C1 segment of cervical spinal cord (tissue), 14 donors: ENCODE data around the gene RAB40C.

ENCODE experiments used
- DNase-seq, 14 donors: peaks; one replicate each; lab custom pipeline; 2025; lab: John Stamatoyannopoulos, UW

Gene RAB40C

GRCh38 chr16:644556-644955 lies 54.7 kb downstream of the RAB40C start:
- no peak for DNase-seq

DNA sequence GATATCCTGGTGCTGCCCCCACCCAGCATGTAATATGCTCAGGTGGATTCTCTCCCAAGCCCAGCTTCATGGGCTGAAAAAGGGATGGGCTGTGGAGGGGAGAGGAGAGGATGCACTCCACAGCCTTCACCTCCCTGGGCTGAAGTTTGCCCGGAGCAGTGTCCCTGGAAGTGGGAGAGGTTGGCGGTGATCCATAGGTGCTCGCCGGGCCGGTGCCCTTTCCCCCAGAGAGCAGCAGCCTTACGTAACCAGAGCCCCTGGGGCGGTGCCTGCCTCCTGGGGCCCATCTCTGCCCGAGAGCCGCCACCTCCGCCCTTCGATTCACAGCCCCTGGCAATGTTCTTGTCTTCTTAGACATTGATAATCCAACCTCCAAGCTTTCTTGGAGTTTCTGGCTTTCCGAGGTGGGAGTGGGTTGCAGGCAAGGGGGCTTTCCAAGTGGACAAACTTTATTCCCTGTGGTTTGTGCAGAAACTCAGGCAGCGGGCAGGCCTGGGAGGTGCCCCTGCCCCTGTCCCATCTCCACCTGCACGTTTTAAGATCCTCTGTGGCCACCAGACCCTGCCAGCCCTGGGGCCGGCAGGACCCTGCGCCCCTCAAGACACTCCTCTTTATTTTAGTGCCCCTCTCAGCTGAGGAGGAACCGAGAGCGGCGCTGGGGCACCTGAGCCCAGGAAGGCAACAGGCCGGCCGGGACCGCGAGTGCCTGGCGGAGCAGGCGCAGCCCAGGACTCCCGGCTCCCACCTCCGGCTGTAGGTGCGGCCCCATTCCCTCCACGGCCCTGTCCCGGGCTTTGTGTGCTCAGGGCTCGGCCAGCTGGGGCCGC lies 56.2 kb downstream of the RAB40C start:
- DNase-seq = no peak

DNA sequence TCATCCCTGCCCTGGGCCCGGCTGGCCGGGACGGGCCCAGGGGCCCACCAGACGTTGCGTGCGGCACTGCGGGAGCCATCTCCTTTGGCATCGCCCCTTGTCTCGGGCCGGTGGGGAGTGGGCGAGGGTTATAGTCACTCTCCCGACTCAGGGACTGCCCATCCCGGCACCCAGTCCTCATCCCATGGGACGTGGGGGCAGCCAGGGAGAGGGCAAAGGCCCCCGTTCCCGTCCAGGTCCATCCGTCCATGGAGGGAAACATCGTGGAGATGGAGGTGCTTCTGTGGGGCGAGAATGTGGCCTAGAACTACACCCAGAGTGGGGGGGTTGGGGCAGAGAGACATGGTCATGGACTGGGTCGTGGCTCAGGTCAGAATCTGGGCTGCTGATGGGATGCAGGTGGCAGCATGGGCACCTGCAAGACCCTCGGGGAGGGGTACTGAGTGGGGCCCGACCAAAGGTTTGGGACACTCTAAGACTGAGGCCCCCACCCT lies 56.9 kb downstream of the RAB40C start:
- DNase-seq = no peak

- DNase-seq = no peak
Observed at GRCh38 chr16:647173-647902, 57.5 kb downstream of the RAB40C start.

GRCh38 chr16:648071-648780 lies 58.4 kb downstream of the RAB40C start:
- no peak for DNase-seq

GRCh38 chr16:648781-649589 lies 59.1 kb downstream of the RAB40C start, which contains the start of gene WDR90:
Gene WDR90, plus strand, starts transcription at chr16:649365. Its CDS starts 52 bp downstream, at chr16:649417.
- peak; percentile 47 to 93 (median 84) for DNase-seq

- DNase-seq = no peak
Observed at GRCh38 chr16:649631-650030, 59.8 kb downstream of the RAB40C start.

DNA sequence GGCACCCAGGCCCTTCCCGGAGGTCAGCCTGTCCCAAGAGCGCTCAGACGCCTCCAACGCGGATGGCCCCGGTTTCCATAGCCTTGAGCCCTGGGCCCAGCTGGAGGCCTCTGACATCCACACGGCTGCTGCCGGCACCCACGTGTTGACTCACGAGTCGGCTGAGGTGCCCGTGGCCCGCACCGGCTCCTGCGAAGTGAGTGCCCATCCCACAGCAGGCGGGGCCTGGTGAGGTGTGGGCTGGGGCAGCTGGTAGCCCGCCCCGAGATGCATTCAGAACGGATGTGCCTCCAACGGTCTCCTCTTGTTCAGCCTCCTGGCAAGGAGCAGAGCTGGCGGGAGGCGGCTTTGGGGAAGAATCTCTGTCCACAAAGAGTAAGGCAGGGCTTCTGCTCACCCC lies 62.0 kb downstream of the RAB40C start:
- no peak for DNase-seq

GRCh38 chr16:652454-653305 lies 62.8 kb downstream of the RAB40C start:
- no peak for DNase-seq

DNA sequence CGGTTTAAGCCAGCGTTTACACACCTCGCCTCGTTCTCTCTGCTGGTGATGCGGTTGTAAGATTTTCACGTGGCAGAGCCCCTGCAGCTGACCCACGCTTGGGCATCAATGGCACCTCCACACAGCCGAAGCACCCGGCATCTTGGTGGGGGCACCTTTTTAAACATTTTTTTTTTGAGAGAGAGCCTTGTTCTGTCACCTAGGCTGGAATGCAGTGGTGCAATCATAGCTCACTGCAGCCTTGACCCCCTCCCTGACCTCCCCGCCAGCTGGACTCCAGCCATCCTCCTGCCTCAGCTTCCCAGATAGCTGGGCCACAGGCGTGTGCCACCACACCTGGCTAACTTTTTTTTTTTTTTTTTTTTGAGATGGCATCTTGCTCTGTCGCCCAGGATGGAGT lies 64.2 kb downstream of the RAB40C start:
- no peak for DNase-seq

DNA sequence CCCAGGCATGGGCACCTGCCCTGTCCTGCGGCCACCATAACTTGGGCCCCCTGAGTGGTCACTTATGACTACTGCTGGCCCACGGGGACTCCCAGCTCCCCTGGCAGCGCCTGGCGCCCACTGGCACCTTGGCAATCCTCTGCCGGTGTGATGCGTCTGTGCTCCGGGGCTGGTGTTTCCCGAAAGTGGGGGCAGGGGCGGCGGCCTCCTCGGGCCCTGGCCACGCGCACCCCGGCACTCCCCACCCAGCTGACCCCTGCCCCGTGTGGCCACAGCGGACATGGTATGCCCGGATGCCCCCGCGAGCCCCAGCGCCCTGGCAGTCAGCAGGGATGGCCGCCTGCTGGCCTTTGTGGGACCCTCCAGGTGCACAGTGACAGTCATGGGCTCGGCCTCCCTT lies 67.6 kb downstream of the RAB40C start:
- DNase-seq = no peak

GRCh38 chr16:658679-659571 lies 69.1 kb downstream of the RAB40C start:
- DNase-seq = no peak

DNA sequence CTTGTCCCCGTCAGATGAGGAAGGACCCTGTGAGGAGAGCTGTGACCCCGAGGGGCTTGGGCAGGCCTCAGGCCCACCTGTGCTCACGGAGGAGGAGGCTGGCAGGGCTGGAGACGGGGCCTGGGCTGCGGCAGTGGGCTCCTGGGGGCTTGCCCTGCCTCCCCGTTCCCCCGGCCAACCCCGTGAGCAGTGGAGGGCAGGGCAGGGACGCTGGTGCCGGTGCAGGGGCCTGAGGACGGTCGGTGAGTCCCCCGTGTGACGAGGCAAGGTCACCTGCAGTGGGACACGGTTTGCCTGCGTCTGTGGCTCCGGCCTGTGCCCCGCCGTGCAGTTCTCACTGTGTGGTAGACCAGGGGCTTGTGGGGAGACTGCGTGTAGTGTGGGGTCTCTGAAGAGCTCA lies 69.8 kb downstream of the RAB40C start:
- no peak for DNase-seq

DNA sequence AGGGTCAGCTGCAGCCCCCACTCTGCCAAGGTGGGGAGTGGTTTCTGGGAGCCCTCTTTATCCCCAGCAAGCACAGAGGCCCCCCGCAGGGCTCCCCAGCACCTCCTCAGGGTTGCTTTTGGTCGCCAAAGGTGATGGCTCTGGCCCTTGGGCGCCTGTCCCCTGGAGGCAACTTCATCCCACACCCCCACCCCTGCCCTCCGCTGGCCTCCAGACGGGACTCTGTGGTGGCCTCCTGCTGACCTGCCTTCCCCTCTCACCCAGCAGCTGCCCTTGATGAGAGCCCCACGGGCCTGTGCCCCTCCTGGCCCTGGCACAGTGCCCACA lies 70.2 kb downstream of the RAB40C start:
- no peak for DNase-seq

- DNase-seq = peak in 12 of 14 donors; percentile 36 to 82 (median 63)
Observed at GRCh38 chr16:660459-661183, 70.8 kb downstream of the RAB40C start.

GRCh38 chr16:661184-661821 lies 71.4 kb downstream of the RAB40C start:
- no peak for DNase-seq

GRCh38 chr16:662095-662494 lies 72.2 kb downstream of the RAB40C start:
- DNase-seq = no peak

- DNase-seq = no peak
Observed at GRCh38 chr16:662597-662996, 72.7 kb downstream of the RAB40C start.
